Measurements from ENCODE around the gene IFI44L.

The IFI44L gene

DNA sequence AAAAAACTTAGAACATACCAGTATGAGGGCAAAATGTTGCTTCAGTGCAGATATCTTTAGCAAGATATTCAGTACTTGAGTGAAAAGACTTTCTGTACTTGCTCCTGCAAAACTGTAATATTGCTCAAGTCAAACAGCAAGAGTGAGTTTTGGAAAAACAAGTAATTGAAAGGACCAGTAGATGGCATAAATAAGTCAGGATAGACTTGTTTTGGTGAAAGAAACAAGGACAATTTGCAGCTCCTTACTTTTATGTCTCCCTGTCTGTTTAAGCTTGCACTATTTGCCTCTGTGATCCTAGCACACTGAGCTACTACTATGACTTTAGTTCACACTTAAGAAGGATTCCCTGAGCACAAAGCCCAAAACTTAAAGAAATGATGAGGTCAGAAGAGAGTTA is 68.4 kb downstream of the IFI44L start:
- DNase-seq (ENCODE audit: low spot score), result no peak

DNA sequence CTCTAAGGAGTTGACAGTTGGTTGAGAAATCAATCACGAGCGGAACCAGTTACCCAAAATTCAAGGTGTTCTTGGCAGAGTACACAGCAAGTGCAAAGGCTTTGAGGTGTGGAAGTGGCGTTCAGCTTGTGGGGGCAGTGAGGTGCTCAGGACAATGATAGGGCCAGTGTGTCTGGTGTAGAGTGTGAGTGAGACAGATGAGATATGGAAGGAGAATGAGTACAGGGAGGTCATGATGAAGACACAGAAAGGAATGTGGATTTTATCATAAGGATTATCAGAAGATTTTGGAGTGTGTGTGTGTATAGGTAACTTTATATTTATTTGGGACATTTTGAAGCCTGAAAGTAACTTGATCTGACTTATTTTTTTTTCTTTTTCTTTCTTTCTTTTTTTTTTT is 70.3 kb downstream of the IFI44L start:
- no peak for DNase-seq (ENCODE audit: low spot score)

DNA sequence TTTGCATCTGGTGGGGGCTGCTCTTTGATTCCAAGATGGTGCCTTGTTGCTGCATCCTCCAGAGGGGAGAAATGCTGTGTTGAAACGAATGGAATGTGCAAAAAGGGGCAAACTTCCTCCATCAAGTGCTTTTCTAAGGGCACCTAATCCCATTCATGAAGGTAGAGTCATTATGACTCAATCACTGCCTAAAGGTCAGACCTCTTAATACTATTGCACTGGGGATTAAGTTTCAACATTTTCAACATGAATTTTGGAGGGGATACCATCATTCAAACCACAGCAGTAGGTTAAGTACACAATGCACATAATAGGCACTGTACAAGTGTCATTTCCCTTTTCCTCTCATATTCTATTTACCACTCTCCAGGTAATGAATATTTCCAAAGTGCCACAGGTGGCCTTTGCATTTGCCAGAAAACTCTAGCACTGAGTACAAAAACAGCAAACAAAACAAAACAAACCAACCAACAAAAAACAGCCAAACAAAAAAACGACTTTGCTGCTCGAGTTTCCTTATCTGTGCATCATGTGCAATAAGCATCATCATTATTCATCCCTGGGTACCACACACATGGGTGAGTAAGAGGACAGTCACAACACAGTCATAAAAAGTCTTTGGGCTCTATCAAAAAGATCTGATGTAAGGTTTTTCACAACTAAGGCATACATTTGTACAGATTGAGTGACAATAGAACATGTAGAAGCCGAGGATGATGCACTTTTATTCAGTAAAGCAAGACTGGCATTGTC is 71.9 kb downstream of the IFI44L start:
- no peak for DNase-seq (ENCODE audit: low spot score)
